HG03378 (cell line): ENCODE results near the gene TPRG1L.

Source experiments
- ATAC-seq: cut with Tn5 transposase; IDR thresholded peaks from one replicate; pipeline ENCODE4 v1.9.1; 2021; ENCODE audit warnings: mild to moderate bottlenecking, moderate library complexity; ENCODE audit not compliant: unreplicated experiment

The TPRG1L gene

DNA sequence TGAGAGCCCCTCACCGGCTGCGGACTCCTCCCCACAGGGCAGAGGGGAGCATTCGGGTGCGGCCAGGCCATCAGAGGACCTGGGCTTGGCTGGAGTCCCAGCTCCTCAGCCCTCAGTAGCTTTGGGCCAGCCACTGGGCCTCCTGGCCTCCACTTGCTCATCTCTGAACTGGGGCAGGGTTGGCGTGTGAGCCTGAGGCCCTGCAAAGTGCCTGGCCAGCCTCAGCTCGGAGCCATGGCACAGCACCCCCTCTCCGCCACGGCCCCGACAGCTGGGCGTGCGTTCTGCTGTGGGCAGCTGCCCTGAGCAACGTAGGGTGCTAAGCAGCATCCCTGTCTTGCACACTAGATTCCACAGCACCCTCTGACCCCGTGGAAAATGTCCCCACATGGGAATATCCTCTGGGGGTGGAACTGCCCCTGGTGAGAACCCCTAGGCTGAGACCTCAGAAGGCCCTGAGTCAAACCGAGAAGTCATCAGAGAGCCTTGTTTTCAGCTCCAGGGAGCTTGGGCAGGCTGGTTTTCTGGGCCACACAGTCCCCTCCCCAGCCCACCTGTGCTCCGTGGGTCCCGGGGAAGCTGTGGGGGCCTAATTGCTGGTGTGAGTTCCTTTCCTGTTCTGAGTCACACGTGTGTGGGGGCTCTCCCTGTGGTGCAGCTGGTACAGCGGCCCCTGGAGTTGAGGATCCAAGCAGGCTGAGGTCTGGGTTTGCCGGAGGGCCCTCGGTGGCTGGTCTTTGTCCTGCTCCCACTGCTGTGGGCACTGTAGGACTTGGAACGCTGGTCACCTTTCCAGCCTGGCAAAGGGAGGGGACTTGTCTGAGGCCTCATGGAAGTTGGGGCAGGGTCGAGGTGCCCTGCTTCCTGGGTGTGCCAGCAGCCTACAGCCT lies 52.0 kb downstream of the TPRG1L start:
- ATAC-seq: peak; percentile 71

DNA sequence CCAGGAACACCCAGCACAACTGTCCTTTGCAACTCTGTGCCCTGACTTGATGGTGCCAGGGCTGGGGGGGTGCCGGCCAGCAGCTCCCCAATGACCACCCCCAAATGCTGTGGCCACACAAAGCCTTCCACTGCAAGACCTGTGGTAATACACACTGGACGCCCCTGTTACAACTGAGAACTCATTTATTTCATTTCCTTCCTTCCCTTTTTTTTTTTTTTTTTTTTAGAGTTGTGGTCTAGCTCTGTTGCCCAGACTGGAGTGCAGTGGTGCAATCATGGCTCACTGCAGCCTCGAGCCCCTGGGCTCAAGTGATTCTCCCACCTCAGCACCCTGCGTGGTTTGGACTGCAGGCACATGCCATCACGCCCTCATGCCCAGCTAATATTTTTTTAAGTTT lies 52.7 kb downstream of the TPRG1L start:
- no peak for ATAC-seq

DNA sequence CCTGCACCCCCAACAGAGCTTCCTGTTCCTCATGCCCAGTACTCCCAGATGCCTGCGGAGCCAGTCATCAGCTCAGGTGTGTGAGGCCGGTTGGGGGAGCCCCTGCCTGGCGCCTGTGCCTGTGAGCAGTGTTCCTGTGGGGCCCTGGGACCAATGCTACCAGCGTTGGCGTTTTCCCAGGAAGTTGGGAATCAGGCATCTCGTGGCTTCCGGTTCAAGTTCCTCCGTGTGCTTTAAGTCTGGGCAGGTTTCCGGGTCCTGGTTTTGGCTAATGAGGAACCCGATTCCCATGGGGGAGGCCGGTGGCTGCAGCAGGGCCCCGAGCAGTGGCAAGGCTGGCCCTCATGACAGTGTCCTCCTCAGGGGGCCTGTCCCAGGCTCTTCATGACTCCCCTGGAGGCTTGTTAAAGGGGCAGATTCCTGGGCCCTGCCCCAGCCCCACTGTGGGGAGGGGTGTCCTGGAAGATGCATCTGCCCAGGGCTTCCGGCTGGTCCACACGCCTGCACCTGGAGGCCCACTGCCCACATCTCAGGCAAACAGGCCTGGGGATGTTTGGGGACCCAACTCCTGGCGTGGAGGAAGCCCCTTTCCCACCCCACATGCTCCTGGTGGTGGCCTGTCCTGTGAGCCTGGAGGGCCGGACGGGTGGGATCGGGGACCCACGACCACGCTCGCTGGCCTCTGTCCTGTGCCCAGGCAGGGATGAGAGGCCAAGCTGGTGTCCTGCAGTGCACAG lies 53.7 kb downstream of the TPRG1L start:
- no peak for ATAC-seq

DNA sequence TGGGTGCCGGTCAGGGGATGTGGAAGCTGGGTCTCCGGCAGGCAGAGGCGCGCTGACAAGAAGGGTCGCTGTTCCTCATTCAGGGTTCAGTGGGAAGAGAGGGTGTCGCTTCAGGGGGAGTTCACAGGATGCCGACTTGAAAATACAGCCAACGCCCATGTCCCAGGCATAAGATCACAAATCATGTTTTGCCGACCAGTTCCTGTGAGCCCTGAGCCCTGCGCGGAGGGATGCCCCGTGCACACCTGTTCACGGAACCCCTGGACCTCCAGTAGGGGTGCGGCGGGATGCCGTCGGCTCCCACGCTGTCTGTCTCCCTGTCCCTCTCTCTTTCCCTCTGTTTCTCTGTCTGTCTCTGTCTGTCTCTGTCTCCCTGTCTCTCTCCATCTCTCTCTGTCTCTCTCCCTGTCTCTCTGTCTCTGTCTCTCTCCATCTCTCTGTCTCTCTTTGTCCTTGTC lies 54.3 kb downstream of the TPRG1L start:
- ATAC-seq: no peak
